ENCODE data around the gene SOAT1. TPM values are rescaled to one million over a fixed set of nuclear protein-coding genes. Genes with fewer than 3 reads are reported as not detected.
A peak's percentile ranks its signal among the peaks of the same experiment; 100 is the strongest.

SOAT1 gene
- total RNA-seq, 2 experiments from 2014 or later = 35.7 to 37.2 TPM

GRCh38 chr1:179305450-179305849 is 11.9 kb downstream of the SOAT1 start:
- no peak for ATAC-seq (ENCODE audit: poor library complexity)
- H3K27ac ChIP-seq (ENCODE audit: low read depth in 1 of 2, low read length in 2 of 2) = no peak overlapping the region
- no peak overlapping the region for H3K4me3 Mint-ChIP-seq
- peaks cover 74% of the 10 kb centered on the region for H3K36me3 Mint-ChIP-seq (ENCODE audit: low read depth)
- CTCF ChIA-PET = interaction anchor here (1.9 kb wide), 1 partner anchor 11 kb away, joined by 3 read pairs; no protein-coding TSS in a partner anchor
- TF ChIP-seq, protein P1, sequence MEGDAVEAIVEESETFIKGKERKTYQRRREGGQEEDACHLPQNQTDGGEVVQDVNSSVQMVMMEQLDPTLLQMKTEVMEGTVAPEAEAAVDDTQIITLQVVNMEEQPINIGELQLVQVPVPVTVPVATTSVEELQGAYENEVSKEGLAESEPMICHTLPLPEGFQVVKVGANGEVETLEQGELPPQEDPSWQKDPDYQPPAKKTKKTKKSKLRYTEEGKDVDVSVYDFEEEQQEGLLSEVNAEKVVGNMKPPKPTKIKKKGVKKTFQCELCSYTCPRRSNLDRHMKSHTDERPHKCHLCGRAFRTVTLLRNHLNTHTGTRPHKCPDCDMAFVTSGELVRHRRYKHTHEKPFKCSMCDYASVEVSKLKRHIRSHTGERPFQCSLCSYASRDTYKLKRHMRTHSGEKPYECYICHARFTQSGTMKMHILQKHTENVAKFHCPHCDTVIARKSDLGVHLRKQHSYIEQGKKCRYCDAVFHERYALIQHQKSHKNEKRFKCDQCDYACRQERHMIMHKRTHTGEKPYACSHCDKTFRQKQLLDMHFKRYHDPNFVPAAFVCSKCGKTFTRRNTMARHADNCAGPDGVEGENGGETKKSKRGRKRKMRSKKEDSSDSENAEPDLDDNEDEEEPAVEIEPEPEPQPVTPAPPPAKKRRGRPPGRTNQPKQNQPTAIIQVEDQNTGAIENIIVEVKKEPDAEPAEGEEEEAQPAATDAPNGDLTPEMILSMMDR (IDR thresholded peaks at IDR 0.05) = no peak
- no peaks in the 10 kb centered on the region for H3K9me3 ChIP-seq (ENCODE audit: control insufficient read depth in 1 of 2, insufficient read depth in 1 of 2, low read length in 2 of 2)
- H3K9me3 Mint-ChIP-seq = no peaks in the 10 kb centered on the region
- peaks cover 4% of the 10 kb centered on the region for H3K4me1 ChIP-seq (ENCODE audit: insufficient read depth, low read length)
- no peak for DNase-seq
- POLR2A ChIA-PET = interaction anchor here (0.8 to 1.0 kb wide), 2 partner anchors 9 to 11 kb away, joined by 3 to 4 read pairs; partner anchors contain the start of gene SOAT1
- H3K4me3 ChIP-seq (ENCODE audit: low read length) = no peak overlapping the region
- H3K27me3 Mint-ChIP-seq = no peaks in the 10 kb centered on the region
- no peak overlapping the region for H3K27ac Mint-ChIP-seq
- intact Hi-C loops (cut with DNase I, micrococcal nuclease) = no loop called here
- no peaks in the 10 kb centered on the region for H3K27me3 ChIP-seq (ENCODE audit: control insufficient read depth in 1 of 2, insufficient read depth in 2 of 2, low read length in 2 of 2)
- H3K4me1 Mint-ChIP-seq (ENCODE audit: low read depth) = peaks cover 47% of the 10 kb centered on the region
- H3K36me3 ChIP-seq (ENCODE audit: insufficient read depth, low read length) = peaks cover 62% of the 10 kb centered on the region

GRCh38 chr1:179310291-179310690 is 16.7 kb downstream of the SOAT1 start:
- Mint-ChIP-seq H3K27ac (peak overlapping the region; percentile 21), H3K27me3 (no peaks in the 10 kb centered on the region), H3K4me1 (ENCODE audit: low read depth) (peaks cover 29% of the 10 kb centered on the region), H3K9me3 (no peaks in the 10 kb centered on the region), H3K36me3 (ENCODE audit: low read depth) (peaks cover 84% of the 10 kb centered on the region), H3K4me3 (no peak overlapping the region)
- ATAC-seq (ENCODE audit: poor library complexity) = no peak
- H3K4me1 ChIP-seq (ENCODE audit: insufficient read depth, low read length) = no peaks in the 10 kb centered on the region
- ChIA-PET CTCF (interaction anchor here (0.6 kb wide), 1 partner anchor 10 kb away, joined by 3 read pairs; no protein-coding TSS in a partner anchor), POLR2A (no interaction called here)
- TF ChIP-seq, protein P1 (IDR thresholded peaks at IDR 0.05) = no peak
- no peaks in the 10 kb centered on the region for H3K9me3 ChIP-seq (ENCODE audit: control insufficient read depth in 1 of 2, insufficient read depth in 1 of 2, low read length in 2 of 2)
- DNase-seq = no peak
- no peak overlapping the region for H3K4me3 ChIP-seq (ENCODE audit: low read length)
- H3K27ac ChIP-seq (ENCODE audit: low read depth in 1 of 2, low read length in 2 of 2) = no peak overlapping the region
- no peaks in the 10 kb centered on the region for H3K27me3 ChIP-seq (ENCODE audit: control insufficient read depth in 1 of 2, insufficient read depth in 2 of 2, low read length in 2 of 2)
- intact Hi-C loops (cut with DNase I, micrococcal nuclease) = no loop called here
- H3K36me3 ChIP-seq (ENCODE audit: insufficient read depth, low read length) = peaks cover 55% of the 10 kb centered on the region

GRCh38 chr1:179310721-179311120 is 17.1 kb downstream of the SOAT1 start:
- peaks cover 25% of the 10 kb centered on the region for H3K4me1 Mint-ChIP-seq (ENCODE audit: low read depth)
- intact Hi-C loops (cut with DNase I, micrococcal nuclease) = no loop called here
- Histone ChIP-seq H3K27ac (ENCODE audit: low read depth in 1 of 2, low read length in 2 of 2) (no peak overlapping the region), H3K9me3 (ENCODE audit: control insufficient read depth in 1 of 2, insufficient read depth in 1 of 2, low read length in 2 of 2) (no peaks in the 10 kb centered on the region), H3K4me1 (ENCODE audit: insufficient read depth, low read length) (no peaks in the 10 kb centered on the region), H3K36me3 (ENCODE audit: insufficient read depth, low read length) (peaks cover 51% of the 10 kb centered on the region), H3K4me3 (ENCODE audit: low read length) (no peak overlapping the region), H3K27me3 (ENCODE audit: control insufficient read depth in 1 of 2, insufficient read depth in 2 of 2, low read length in 2 of 2) (no peaks in the 10 kb centered on the region)
- H3K4me3 Mint-ChIP-seq = no peak overlapping the region
- POLR2A ChIA-PET = no interaction called here
- no peak overlapping the region for H3K27ac Mint-ChIP-seq
- TF ChIP-seq, protein P1 (IDR thresholded peaks at IDR 0.05) = no peak
- H3K27me3 Mint-ChIP-seq = no peaks in the 10 kb centered on the region
- CTCF ChIA-PET = interaction anchor here (0.6 kb wide), 1 partner anchor 11 kb away, joined by 3 read pairs; no protein-coding TSS in a partner anchor
- ATAC-seq (ENCODE audit: poor library complexity) (no peak), DNase-seq (peak in 1 of 14 experiments; percentile 47)
- peaks cover 80% of the 10 kb centered on the region for H3K36me3 Mint-ChIP-seq (ENCODE audit: low read depth)
- H3K9me3 Mint-ChIP-seq = no peaks in the 10 kb centered on the region

Data from CD4-positive, alpha-beta T cell (primary cell).